NB4 (cell line): ENCODE measurements around the gene MXI1.

Experiments
- CTCF ChIP-seq: IDR thresholded peaks from one replicate; pipeline ENCODE4 v1.5.1; 2012; ENCODE audit warnings: low read depth, low read length
- MYC ChIP-seq: IDR thresholded peaks from 2 replicates; pipeline ENCODE4 v1.6.1; 2011; ENCODE audit warnings: low read depth, low read length
- POLR2A ChIP-seq: IDR thresholded peaks from 2 replicates; pipeline ENCODE4 v1.6.1; 2011; ENCODE audit warnings: mild to moderate bottlenecking; ENCODE audit not compliant: insufficient read length; ENCODE audit errors: extremely low read depth

GRCh38 chr10:110239892-110240291 is 32.5 kb downstream of the MXI1 start:
- TF ChIP-seq CTCF (no peak), POLR2A (no peak), MYC (no peak)
